CD4-positive, alpha-beta T cell treated with Interferon alpha-2 for 1 hour (primary cell): ENCODE data around the gene CCDC74B.
"Not testable (repeated sequence)": the region's sequence is repeated elsewhere in the genome, so short reads cannot be mapped to it uniquely, and the experiment has no call there.

ENCODE experiments used
- DNase-seq, 2 donors: peaks; one replicate each; pipeline ENCODE4 v3.0.0-alpha.2; 2020 to 2022

CCDC74B gene

DNA sequence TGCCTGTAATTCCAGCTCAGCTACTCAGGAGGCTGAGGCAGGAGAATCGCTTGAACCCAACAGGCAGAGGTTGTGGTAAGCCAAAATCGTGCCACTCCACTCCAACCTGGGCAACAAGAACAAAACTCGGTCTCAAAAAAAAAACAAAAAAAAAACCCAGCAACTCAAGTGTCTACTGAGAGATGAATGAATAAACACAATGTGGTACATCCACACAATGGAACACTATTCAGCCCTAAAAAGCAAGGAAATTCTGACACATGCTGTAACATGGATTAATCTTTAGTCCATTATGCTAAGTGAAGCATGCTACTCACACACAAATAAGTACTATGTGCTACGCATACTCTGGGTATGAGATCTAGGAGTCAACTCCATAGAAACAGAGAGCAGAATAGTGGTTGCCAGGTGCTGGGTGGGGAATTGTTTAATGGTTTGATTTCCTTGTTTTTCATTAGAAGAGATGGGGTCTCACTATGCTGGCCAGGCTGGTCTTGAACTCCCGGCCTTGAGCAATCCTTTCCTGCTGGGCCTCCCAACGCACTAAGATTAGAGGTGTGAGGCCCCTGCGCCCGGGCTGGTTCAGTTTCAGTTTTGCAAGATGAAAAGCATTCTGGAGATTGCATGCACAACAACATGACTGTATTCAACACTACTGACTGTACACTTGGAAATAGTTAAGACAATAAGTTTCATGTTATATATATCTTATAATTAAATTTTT, 20.5 kb upstream of the CCDC74B start:
- DNase-seq, result no peak

DNA sequence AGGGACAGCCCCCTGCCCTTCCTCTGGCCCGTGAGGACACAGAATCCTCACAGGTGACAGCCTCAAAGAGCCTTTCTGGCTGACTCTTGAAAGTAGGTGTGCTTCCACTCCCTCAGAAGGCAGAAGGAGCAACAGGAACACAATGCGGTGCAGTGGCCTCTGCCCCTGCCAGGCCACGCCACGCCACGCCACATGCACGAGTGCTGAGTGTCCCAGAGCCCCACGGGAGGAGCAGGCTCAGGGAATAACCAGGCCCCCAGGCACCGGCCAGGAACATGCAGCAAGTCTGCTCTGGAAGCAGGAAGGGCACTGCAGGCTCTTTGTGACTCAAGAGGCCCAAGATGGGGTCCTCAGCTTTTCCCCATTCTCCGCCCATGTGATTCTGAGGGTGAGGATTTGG, 18.1 kb upstream of the CCDC74B start:
- no peak for DNase-seq

DNA sequence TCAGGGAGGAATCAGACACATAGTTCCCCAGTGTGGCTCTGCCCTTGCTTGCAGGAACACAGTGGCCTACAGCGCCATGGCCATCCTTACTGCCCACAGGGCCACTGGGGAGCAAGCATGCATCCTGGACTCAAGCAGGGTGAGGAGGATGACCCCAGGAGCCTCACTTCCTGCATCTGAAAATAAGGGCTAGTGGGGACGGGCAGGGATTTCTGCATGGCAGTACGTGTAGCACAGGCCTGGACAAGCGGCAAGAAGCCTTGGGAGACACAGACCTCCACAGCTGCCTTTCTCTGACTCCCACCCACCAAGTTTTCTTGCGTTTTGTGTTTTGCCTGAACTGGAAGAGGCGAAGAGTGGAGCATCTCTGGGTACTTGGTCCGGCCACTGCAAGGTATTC, 17.6 kb upstream of the CCDC74B start:
- DNase-seq, result not testable (repeated sequence)

DNA sequence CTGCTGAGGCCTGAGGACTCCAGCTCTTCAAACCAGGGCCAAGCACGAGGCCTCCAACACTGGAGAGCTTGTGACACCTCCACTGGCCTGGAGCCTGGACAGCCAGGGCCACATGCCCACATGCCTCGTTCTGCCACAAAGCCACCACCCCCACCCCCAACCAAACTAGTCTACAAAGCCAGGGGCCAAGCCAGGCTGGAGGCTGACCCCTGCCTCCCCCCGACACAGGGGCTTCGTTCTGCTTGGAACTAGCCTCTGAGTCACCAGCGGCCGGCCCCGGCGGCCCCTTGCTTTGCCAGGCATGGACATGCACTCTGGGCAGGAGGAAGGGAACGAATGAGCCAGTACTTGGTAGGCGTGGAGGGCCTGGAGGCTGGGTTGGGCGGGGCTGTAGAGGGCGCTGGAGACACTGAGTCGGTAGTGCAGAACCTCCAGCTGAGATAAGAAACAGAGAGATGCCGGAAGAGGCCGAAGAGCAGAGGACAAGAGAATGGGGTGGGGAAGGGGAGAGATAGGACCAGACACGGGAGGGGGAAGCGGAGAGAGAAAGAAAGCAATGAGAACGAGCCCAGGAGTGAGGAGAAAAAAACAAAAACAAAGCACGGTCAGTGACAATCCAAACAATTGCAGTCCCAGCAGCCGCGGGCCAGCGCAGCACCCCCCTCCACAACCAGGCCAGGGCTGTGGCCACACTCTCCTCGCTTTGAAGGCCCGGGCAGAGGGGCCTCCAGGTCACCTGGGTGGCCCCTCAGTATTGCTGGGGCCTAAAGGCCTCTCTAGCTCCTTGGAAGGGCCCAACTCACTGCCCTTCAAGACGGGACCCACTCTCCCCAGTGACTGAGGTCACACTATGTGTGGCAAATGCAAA, 16.2 kb upstream of the CCDC74B start:
- not testable (repeated sequence) for DNase-seq

DNA sequence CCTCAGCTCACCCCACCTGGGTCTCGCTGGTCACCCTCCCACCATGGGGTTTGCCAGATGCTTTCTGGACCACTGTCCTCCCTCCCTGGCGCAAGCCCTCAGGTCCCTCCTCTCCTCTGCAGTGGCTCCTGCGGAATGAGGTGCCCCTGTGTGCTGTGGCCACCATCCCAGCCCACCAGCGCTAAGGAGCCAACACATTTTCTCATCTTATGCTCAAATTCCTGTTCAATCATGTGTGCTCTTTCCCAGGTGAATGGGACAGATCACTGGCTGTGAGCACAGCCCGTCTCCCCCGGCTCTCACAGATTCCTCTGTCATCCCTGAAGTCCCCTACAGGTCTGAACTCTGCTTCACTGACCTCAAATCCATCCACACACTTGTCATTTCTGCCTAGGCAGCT, 15.2 kb upstream of the CCDC74B start:
- no peak for DNase-seq

DNA sequence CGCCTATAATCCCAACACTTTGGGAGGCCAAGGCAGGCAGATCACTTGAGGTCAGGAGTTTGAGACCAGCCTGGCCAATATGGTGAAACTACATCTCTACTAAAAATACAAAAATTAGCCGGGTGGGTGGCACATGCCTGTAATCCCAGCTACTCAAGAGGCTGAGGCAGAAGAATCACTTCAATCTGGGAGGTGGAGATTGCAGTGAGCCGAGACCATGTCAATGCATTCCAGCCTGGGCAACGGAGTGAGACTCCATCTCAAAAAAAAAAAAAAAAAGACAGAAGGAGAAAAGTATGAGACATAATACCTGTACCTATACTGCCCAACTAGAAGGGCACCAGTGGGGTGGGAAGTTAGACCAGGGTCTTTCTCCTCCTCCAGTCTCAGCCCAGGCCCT, 14.5 kb upstream of the CCDC74B start:
- not testable (repeated sequence) for DNase-seq

DNA sequence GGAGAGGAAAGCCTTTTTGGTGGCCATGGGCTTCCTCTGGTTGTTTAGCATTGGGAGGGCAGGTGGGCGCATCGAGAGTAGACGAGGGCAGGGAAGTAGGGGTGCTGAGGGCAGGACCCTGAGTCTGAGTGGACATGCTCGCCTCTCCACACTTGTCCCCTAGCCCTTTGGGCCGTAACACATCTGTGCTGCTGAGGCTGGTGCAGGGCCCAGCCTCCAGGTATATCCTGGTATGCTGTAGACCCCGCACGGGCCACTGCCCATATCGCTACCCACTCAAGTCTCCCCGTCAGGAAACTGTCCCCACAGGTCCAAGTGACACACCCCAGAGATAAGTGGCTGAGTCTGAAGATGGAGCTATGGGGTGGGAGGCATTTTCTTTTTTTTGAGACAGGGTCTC, 13.7 kb upstream of the CCDC74B start:
- DNase-seq, result no peak

DNA sequence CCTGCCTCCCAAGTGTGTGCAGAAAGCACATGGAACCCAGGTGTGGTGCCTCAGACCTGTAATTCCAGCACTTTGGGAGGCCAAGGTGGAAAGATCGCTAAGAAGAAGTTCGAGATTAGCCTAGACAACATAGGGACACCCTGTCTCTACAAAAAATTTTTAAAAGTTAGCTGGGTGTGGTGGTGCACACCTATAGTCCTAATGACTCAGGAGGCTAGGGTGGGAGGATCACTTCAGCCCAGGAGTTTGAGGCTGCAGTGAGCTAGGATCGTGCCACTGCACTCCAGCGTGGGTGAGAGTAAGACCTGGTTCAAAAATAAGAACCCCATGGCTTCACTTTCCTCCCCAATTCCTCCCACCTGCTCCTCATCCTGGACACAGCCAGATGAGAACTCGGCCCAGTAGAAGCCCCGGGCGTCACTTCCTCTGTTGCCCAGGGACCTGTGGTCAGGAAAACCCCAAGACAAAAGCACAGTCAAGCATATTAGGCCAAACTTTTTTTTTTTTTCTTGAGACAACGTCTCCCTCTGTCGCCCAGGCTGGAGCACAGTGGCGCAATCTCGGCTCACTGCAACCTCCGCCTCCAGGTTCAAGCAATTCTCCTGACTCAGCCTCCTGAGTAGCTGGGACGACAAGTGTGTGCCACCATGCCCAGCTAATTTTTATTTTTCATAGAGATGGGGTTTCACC, 13.1 kb upstream of the CCDC74B start:
- DNase-seq, result peak; percentile 13 to 60

DNA sequence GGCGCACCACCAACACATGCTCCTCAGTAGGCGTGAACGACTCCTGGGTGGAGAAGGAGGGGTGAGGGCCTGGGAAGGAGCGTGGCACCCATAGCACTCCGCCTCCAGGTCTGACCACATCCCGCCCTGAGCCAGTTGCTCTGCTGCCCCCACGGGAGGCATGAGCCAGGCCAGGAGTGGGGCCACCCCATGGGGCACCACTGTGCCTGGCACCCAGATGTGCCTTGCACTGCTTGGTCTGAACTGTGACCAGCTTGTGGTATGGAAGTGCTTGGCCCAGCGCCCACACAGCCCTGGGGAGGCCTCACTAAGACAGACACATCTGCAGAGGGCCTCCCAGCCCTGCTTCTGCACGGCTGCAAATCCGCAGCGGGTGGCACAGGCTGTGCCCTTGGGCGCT, 12.4 kb upstream of the CCDC74B start:
- DNase-seq, result not testable (repeated sequence)

DNA sequence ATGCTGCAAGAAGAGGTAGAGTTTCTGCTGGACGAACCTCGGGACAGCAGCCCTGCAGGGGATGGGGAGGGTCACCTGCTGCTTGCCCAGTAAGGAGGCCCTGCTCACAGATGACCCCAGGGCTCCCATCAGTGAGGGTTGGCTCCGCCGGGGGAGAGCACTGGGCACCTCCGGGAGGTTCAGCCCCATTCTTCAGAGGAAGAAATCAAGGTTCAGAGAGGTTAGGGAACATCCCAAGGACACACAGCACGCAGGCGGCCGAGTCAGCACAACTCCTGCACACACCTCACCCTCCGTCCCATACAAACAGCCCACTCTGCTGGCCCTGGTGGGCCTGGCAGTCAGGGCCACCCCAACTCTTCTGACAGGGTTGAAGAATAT, 11.7 kb upstream of the CCDC74B start:
- no peak for DNase-seq

DNA sequence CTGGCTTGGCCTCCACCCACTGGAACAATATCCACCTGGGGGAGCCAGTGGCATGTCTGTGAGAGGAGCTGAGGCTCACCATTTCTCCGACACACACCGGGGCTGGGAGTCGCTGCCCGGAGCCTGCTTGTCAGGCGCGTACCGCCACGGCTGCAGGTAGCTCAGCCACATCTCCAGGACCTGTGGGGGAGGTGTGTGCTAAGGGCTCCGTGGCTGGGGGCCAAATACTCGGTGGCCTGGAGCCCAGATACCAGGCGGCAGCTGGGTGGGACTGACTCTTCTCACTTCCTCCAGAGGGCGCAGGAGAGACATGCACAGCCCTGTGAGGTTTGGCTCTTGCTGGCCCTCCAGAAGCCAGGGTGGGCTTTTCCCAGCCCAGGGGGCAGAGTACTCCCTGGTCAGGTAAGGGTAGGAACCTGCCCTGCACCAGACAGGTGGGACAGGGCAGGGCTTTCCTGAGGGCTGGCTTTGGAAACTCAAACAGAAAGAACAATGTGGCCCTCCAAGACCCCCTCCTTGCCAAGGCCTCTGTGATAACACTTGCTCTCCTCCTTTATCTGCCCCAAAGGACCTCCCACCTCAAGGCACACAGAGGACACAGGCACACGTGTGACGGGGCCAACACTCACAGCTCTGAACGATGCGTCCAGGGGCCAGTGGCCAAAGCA, 11.2 kb upstream of the CCDC74B start:
- peak in 1 of 2 donors; percentile 16 for DNase-seq

DNA sequence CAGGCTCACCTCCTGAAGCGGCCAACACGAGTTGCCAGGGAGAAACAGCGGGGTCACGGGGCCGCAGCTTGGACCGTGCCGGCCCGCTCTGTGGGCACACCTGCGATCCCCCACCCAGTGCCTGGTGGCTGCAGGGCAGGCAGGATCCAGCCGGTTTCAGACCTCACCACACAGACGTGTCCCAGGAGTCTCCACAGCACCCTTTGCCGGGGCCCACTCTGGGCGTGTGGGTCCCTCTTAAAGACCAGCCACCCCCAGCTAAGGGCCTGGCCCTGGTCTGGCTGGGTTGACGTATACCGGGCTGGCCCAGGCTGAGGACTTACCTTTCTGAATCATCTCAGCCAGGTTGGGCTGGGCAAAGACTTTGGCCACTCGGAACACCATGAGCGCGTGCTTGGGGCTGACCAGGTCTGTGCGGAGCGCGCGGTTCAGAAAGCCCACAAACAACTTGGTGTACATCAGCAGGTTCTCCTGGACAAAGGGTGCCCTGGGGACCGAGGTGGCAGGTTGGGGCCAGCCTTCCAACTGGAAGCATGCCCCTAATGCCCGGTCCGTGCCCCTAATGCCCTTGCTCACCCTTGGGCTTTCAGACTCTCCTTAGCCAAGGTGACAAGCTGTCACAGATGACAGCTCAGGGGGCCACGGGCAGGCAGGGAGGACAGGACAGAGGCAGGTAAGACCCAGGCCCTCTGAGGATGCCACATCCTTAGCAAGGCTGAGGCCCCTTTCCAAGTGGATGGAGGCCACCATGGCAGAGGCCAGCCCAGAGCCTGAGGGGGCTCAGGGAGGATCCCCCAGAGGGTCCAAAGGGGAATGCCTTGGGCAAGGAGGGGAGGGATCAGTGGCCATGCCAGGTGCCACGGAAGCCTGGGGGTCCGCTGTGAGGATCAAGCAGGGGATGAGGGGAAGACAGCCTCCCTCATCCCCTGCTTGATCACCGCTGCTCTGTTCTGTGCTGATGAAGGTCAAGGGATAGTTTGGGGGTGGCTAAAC, 10.2 kb upstream of the CCDC74B start:
- no peak for DNase-seq

DNA sequence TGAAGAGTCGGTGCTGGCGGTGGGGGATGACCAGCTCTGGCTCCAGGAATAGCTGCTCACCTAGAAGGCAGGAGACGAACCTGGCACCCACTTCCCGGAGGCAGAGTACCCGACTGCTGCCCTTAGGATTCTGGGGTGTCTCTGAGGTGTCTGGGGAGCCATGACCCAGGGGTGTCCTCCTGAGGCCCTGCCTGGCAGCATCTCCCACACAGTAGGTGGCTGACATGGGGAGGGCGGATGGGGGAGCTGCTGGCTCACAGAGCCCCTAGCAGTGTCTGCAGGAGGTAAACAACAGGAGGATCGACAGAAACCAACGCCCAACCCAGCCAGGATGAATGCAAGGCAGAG, 9.5 kb upstream of the CCDC74B start:
- DNase-seq, result not testable (repeated sequence)

DNA sequence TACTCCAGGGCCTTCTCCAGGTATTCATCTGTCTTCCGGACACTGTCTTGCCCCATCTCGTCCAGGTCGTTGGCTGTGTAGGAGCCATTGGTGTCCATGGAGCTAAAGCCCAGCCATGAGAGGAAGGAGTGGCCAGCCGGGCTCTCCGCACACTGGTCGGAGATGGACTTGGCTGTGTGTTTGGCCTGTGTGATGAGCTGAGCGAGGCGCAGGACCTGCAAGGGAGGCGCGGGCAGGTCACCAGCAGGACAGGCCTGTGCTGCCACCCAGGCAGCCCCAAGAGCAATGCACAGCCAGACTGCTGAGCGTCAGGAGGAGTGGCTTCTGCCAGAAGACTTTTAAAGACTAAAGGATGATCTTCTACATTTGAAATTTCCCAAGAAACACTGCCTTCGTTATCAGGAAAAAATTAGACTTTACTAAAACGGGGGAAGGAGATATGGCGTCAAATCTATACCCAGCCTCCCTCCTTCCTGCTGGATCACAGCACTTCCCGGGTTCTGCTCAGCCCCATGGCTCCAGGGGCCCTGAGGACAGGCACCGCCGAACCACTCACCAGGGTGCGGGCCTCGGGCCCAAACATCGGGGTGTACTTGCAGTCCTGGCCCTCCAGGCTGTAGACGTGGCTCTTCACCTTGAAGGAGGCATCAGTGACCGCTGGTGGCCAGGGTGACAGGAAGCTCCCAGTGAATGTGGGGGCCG, 9.0 kb upstream of the CCDC74B start:
- not testable (repeated sequence) for DNase-seq

DNA sequence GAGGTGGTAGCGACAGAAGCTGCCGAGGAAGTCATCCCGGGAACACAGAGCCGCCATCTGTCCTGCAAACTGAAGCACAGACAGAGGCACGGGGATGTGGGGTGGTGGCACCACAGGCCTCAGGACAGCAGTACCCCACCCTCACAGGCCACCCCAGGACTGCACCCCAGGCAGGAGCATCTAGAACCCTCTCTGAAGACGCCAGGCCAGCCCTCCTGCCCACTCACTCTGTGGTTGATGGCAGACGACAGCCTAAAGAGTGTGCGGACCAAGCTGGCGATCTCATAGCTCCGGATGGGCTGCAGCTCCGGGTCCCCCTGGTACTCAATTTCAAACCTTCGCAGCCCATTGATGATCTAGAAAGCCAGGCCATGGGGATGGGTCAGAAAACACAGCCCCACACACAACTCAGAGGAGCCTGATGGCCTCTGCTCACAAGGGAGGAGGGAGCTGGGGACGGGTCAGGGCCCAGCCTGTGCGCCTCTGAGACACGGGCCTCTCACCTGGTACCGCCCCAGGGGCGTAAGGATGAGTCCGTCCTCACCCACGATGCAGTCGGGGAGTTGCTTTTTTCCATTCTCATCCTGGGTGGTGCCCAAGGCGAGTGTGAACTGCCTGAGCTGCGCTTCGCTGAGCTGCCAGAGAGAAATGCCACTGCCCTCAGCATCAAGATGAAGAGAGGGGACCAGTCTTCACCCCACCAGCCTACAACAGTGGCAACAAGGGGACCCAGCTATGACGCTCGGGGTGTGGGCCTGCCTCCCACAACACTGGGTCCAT, 8.1 kb upstream of the CCDC74B start:
- no peak for DNase-seq

DNA sequence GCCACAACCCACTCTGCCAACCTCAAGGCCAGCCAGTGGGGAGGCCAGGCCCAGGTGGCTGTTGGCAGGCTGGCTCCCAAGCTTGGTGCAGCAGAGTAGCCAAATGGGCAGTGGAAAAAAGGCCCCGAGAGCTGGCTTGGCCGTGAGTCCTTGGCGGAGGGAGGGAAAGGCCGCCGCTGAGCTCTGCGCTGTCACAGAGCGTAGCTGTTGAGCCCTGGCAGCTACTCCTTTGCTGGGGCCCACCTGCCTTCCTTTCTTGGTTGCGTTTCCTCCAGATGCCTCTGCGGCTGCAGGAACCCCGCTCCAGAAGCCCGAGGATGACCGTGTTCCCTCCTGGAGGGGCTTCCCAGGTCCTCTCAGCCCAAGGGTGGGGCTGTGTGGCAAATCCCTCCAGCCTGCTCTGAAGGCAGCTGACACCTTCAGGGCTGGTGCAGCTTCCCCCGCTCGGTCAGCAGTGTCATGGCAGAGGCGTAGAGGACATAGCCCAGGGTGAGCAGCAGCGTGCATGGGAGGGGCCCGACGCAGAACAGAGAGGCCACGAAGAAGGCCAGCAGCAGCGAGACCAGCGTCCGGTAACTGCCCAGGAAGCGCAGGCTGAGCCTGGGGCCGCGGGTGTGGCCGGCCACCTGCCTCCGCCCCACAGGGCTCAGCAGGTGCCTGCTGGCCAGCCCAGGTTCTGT, 7.4 kb upstream of the CCDC74B start:
- not testable (repeated sequence) for DNase-seq

DNA sequence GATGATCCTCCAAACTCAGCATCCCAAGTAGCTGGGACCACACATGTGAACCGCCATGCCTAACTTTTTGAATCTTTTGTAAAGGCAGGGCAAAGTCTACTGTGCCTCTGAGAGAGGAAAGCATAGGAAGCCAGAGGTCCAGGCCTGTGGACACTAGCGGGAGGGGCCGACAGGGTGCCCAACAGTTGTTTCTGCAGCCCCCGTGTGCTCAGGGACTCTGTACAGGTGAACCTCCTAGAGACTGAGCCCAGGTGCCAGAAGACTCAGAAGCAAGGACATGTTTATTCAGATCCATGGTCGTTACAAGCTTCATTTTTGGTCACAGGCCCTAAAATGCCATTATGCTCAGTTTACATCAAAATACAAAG, 6.2 kb upstream of the CCDC74B start:
- DNase-seq, result not testable (repeated sequence)

DNA sequence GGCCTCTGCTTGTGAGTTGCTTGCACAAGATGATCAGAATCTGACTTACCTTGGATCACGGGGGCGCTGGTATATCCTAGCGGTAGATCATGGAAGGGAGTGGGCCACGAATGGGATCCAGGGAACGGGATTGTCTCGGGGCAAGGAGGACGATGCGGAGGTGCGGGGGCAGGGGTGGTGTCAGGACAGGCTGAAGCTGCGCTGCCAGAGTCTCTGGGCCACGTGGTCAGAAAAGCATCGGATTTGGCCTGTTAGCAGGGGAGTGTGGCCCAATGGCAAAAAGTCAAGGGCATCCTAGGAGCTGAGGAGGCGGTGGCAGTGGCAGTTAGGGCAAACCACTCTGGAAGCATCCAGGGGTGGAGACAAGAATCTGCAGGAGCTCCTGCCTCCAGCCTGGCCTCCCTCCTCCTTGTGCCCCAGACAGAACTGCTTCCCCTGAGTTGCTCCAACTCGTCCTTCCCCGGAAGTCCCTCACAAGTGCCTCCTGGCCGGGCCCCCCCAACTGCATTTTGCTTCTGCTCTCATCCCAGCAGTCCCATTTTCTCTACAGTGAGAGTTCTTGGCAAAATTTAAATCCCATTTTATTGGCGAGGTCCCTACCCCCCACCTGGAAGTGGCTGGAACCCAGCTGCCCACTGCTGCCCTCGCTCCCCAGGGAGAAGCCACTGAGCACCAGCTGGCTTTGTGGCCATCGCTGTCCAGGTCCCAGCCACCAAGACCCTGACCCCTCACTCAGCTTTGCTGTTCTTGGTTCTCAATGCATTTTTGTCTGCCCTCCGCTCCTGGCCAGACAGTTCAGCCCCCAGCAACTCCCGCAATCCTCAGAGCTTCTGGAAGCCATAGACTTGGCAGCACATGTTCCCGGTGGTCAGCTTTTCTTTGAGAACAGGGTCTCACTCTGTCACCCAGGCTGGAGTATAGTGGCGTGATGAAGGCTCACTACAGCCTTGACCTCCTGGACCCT, 5.6 kb upstream of the CCDC74B start:
- no peak for DNase-seq

DNA sequence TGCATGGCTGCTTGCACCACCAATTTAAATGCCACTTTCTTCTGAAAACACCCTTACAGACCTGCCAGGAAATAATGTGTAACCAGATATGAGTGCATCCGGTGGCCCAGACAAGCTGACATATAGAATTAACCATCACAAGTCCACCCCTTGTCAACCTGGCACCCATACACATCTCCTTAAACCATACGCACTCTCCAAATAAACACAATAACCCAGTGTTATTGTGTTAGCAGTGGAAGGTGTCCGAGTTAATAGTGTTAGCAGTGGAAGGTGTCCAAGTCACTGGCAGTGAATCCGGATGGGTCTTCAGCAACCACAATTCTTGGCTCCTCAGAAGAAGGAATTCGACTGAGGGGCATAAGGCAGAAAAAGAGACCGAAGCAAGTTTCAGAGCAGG, 3.6 kb upstream of the CCDC74B start:
- DNase-seq, result not testable (repeated sequence)
